ENCODE measurements around the gene CLN6.

Gene CLN6

GRCh38 chr15:68234060-68234459, 4.5 kb upstream of the CLN6 start:
- in situ Hi-C loops (cut with HindIII; ENCODE audit: low pct_ligation_motif_present, low sequenced_read_pairs) = no loop called here

GRCh38 chr15:68232937-68233336, 3.4 kb upstream of the CLN6 start:
- in situ Hi-C loops (cut with HindIII; ENCODE audit: low pct_ligation_motif_present, low sequenced_read_pairs) = no loop called here
- DNase-seq = no peak
- H3K27ac ChIP-seq = no peak overlapping the region
- no peak for TF ChIP-seq CTCF (IDR thresholded peaks at IDR 0.05; ENCODE audit: low read depth, low read length, missing control alignments)
- H3K27me3 ChIP-seq (replicated peaks) = no peaks in the 10 kb centered on the region
- no peak overlapping the region for H3K4me3 ChIP-seq (ENCODE audit: low read depth, low read length)
- no peaks in the 10 kb centered on the region for H3K36me3 ChIP-seq (replicated peaks)

More at GRCh38 chr15:68234060-68234459, 4.5 kb upstream of the CLN6 start:
- DNase-seq = no peak
- H3K36me3 ChIP-seq (replicated peaks) = no peaks in the 10 kb centered on the region
- no peak for TF ChIP-seq CTCF (IDR thresholded peaks at IDR 0.05; ENCODE audit: low read depth, low read length, missing control alignments)
- H3K4me3 ChIP-seq (ENCODE audit: low read depth, low read length) = no peak overlapping the region
- H3K27ac ChIP-seq = no peak overlapping the region
- H3K27me3 ChIP-seq (replicated peaks) = no peaks in the 10 kb centered on the region

- H3K27ac ChIP-seq = no peak overlapping the region
- H3K27me3 ChIP-seq (replicated peaks) = no peaks in the 10 kb centered on the region
- in situ Hi-C loops (cut with HindIII; ENCODE audit: low pct_ligation_motif_present, low sequenced_read_pairs) = no loop called here
- DNase-seq = no peak
- H3K36me3 ChIP-seq (replicated peaks) = no peaks in the 10 kb centered on the region
- no peak overlapping the region for H3K4me3 ChIP-seq (ENCODE audit: low read depth, low read length)
- TF ChIP-seq CTCF (IDR thresholded peaks at IDR 0.05; ENCODE audit: low read depth, low read length, missing control alignments) = no peak
These were observed 2.9 kb upstream of the CLN6 start for GRCh38 chr15:68232449-68232848.

GRCh38 chr15:68231102-68231818, 1.7 kb upstream of the CLN6 start:
- no peak for DNase-seq
- no peak overlapping the region for H3K27ac ChIP-seq
- H3K36me3 ChIP-seq (replicated peaks) = no peaks in the 10 kb centered on the region
- H3K27me3 ChIP-seq (replicated peaks) = no peaks in the 10 kb centered on the region
- in situ Hi-C loops (cut with HindIII; ENCODE audit: low pct_ligation_motif_present, low sequenced_read_pairs) = no loop called here
- no peak for TF ChIP-seq CTCF (IDR thresholded peaks at IDR 0.05; ENCODE audit: low read depth, low read length, missing control alignments)
- H3K4me3 ChIP-seq (ENCODE audit: low read depth, low read length) = no peak overlapping the region

GRCh38 chr15:68230157-68231100, 901 bp upstream of the CLN6 start:
- peak overlapping the region; percentile 71 for H3K4me3 ChIP-seq (ENCODE audit: low read depth, low read length)
- no peaks in the 10 kb centered on the region for H3K36me3 ChIP-seq (replicated peaks)
- DNase-seq = no peak
- in situ Hi-C loops (cut with HindIII; ENCODE audit: low pct_ligation_motif_present, low sequenced_read_pairs) = no loop called here
- no peak for TF ChIP-seq CTCF (IDR thresholded peaks at IDR 0.05; ENCODE audit: low read depth, low read length, missing control alignments)
- H3K27me3 ChIP-seq (replicated peaks) = no peaks in the 10 kb centered on the region
- H3K27ac ChIP-seq = no peak overlapping the region

Data from brain microvascular endothelial cell (primary cell).